HepG2 (cell line): ENCODE results near the gene ATP6V1D. TPM values are rescaled to one million over a fixed set of nuclear protein-coding genes. Genes with fewer than 3 reads are reported as not detected.

ENCODE experiments used
- BCL3 ChIP-seq: sonication (generic); formaldehyde crosslinking; IDR thresholded peaks from 2 replicates; pipeline ENCODE4 v1.5.1; 2020; ENCODE audit warnings: mild to moderate bottlenecking, missing genetic modification reagents, moderate library complexity
- CAMTA2 ChIP-seq: sonication (generic); formaldehyde crosslinking; IDR thresholded peaks from 2 replicates; pipeline ENCODE4 v1.4.0; 2020; ENCODE audit warnings: mild to moderate bottlenecking, missing genetic modification reagents, borderline replicate concordance
- CBX5 ChIP-seq: sonication (generic); formaldehyde crosslinking; IDR thresholded peaks from 2 replicates; pipeline ENCODE4 v1.4.0; 2020; ENCODE audit warnings: missing genetic modification reagents, borderline replicate concordance
- CHD2 ChIP-seq: IDR thresholded peaks from 2 replicates; pipeline ENCODE4 v1.6.1; 2011; ENCODE audit warnings: low read depth, low read length, improper control_type of control experiment
- DMAP1 ChIP-seq: IDR thresholded peaks from 2 replicates; pipeline ENCODE4 v1.6.1; 2016
- EHMT2 ChIP-seq: fragments of 200-600 bp; sonication (generic); IDR thresholded peaks from 2 replicates; pipeline ENCODE4 v1.7.0; 2017; ENCODE audit warnings: antibody characterized with exemption, low read depth, low read length, borderline replicate concordance
- MIER2 ChIP-seq: IDR thresholded peaks from 2 replicates; pipeline ENCODE4 v1.6.1; 2016; ENCODE audit warnings: missing biosample characterization, missing genetic modification reagents
- MNT ChIP-seq: fragments of 450-650 bp; IDR thresholded peaks from 2 replicates; pipeline ENCODE4 v1.6.1; 2016
- NKX3-1 ChIP-seq: sonication (generic); formaldehyde crosslinking; IDR thresholded peaks from 2 replicates; pipeline ENCODE4 v1.5.0; 2020; ENCODE audit warnings: missing genetic modification reagents
- NR1H2 ChIP-seq: sonication (generic); formaldehyde crosslinking; IDR thresholded peaks from 2 replicates; pipeline ENCODE4 v1.8.1; 2022; ENCODE audit warnings: low read depth, missing genetic modification reagents, borderline replicate concordance
- POGZ ChIP-seq: sonication (generic); formaldehyde crosslinking; IDR thresholded peaks from 2 replicates; pipeline ENCODE4 v1.4.0; 2020; ENCODE audit warnings: mild to moderate bottlenecking, missing genetic modification reagents
- RAD21 ChIP-seq: fragments of 450-650 bp; formaldehyde crosslinking; IDR thresholded peaks from 2 replicates; pipeline ENCODE4 v1.5.0; 2020; ENCODE audit warnings: mild to moderate bottlenecking
- RFXAP ChIP-seq: sonication (generic); formaldehyde crosslinking; IDR thresholded peaks from 2 replicates; pipeline ENCODE4 v1.4.0; 2020; ENCODE audit warnings: missing genetic modification reagents, borderline replicate concordance
- SMAD1 ChIP-seq: sonication (generic); formaldehyde crosslinking; IDR thresholded peaks from 2 replicates; pipeline ENCODE4 v1.4.0; 2020; ENCODE audit warnings: missing genetic modification reagents, low read depth, mild to moderate bottlenecking, borderline replicate concordance
- SNAI1 ChIP-seq: sonication (generic); formaldehyde crosslinking; IDR thresholded peaks from 2 replicates; pipeline ENCODE4 v1.5.0; 2020; ENCODE audit warnings: mild to moderate bottlenecking, missing genetic modification reagents, borderline replicate concordance
- ZEB1 ChIP-seq: IDR thresholded peaks from 2 replicates; pipeline ENCODE4 v1.6.1; 2012; ENCODE audit warnings: mild to moderate bottlenecking, low read depth, inconsistent platforms; ENCODE audit not compliant: insufficient replicate concordance
- ZGPAT ChIP-seq: IDR thresholded peaks from 2 replicates; pipeline ENCODE4 v1.6.1; 2016; ENCODE audit warnings: mild to moderate bottlenecking
- ZNF331 ChIP-seq: sonication (generic); formaldehyde crosslinking; IDR thresholded peaks from 2 replicates; pipeline ENCODE4 v1.4.0; 2020; ENCODE audit warnings: missing genetic modification reagents
- ZNF33A ChIP-seq: sonication (generic); formaldehyde crosslinking; IDR thresholded peaks from 2 replicates; pipeline ENCODE4 v1.5.1; 2020; ENCODE audit warnings: missing genetic modification reagents, mild to moderate bottlenecking, moderate library complexity, borderline replicate concordance
- ZNF598 ChIP-seq: sonication (generic); formaldehyde crosslinking; IDR thresholded peaks from 2 replicates; pipeline ENCODE4 v1.5.1; 2020; ENCODE audit warnings: mild to moderate bottlenecking, missing genetic modification reagents, borderline replicate concordance
- ZNF710 ChIP-seq: sonication (generic); formaldehyde crosslinking; IDR thresholded peaks from 2 replicates; pipeline ENCODE4 v1.5.0; 2020; ENCODE audit warnings: mild to moderate bottlenecking, missing genetic modification reagents, borderline replicate concordance
- ZNF784 ChIP-seq: sonication (generic); formaldehyde crosslinking; IDR thresholded peaks from 2 replicates; pipeline ENCODE4 v1.5.1; 2020; ENCODE audit warnings: missing genetic modification reagents, mild to moderate bottlenecking, borderline replicate concordance
- polyA plus RNA-seq, 8 experiments: library from polyadenylated mRNA; depleted of rRNA in 3 of 8; stranded (reverse) in 7 of 8; unstranded in 1 of 8; fragments of >200 nt; fragmentation: Illumina TruSeq in 4 of 8; extraction: Trizol in 4 of 8; gene quantifications; 2 replicates each; pipeline versions ENCODE4 v1.2.1 to v1.2.3, GENCODE V29; 2011 to 2016; ENCODE audit warnings: low read depth in 4 of 8, missing spikeins in 1 of 8, mixed read lengths in 1 of 8; ENCODE audit not compliant: insufficient read depth in 1 of 8
- total RNA-seq, 5 experiments: library from RNA; depleted of rRNA; stranded (reverse); fragments of >200 nt; fragmentation: Illumina TruSeq; extraction: Trizol; gene quantifications; 2 replicates each; pipeline ENCODE4 v1.2.3, GENCODE V29; 2016; ENCODE audit warnings: low read depth in 1 of 5

ATP6V1D gene
- total and polyA plus RNA-seq, 2 of the 13 experiments (the other 11 are each of a cell fraction or from before 2014, with no cell fraction given), result 16.8 to 53.9 TPM

- TF ChIP-seq BCL3 (CRISPR knock-in tag) (0 out of 2 replicates have a peak, but pooled peaks have one; percentile 79), NR1H2 (CRISPR knock-in tag) (no peak), DMAP1 (CRISPR knock-in tag) (peak; percentile 94), ZNF598 (CRISPR knock-in tag) (peak; percentile 64; the same call in 1 of the 2 replicates), ZEB1 (no peak), MNT (peak; percentile 84), RAD21 (CRISPR knock-in tag) (0 out of 2 replicates have a peak, but pooled peaks have one; percentile 22), CHD2 (0 out of 2 replicates have a peak, but pooled peaks have one; percentile 47), NKX3-1 (peak; percentile 67; the same call in 1 of the 2 replicates), RFXAP (CRISPR knock-in tag) (peak; percentile 96), ZGPAT (peak; percentile 74), CBX5 (CRISPR knock-in tag) (peak; percentile 53), SNAI1 (CRISPR knock-in tag) (no peak), ZNF33A (CRISPR knock-in tag) (no peak), ZNF784 (0 out of 2 replicates have a peak, but pooled peaks have one; percentile 18), POGZ (CRISPR knock-in tag) (peak; percentile 88), ZNF331 (CRISPR knock-in tag) (peak; percentile 74; the same call in 1 of the 2 replicates), MIER2 (0 out of 2 replicates have a peak, but pooled peaks have one; percentile 36), EHMT2 (peak; percentile 61; the same call in 1 of the 2 replicates), CAMTA2 (no peak), ZNF710 (CRISPR knock-in tag) (peak; percentile 68; the same call in 1 of the 2 replicates), SMAD1 (CRISPR knock-in tag) (no peak)
Observed at GRCh38 chr14:67359775-67360469, at the start of gene ATP6V1D, which contains the start of gene EIF2S1 (continued).
